Activated CD4-positive, alpha-beta memory T cell treated with anti-CD3 and anti-CD28 coated beads, Interleukin-2, amount 10 ng/mL, durations not matched to agents 7 days and 5 days (primary cell): Measurements from ENCODE around the gene BLNK. TPM values are rescaled to one million over a fixed set of nuclear protein-coding genes. Genes with fewer than 3 reads are reported as not detected.
"Not testable (repeated sequence)": the region's sequence is repeated elsewhere in the genome, so short reads cannot be mapped to it uniquely, and the experiment has no call there.

Experiments
- CTCF ChIA-PET: fragments of 350-600 bp; sonication (Branson Sonifier 250); formaldehyde crosslinking; loops from one replicate; lab custom pipeline; 2021; ENCODE audit warnings: antibody characterized with exemption, inconsistent platforms; lab: Charles Lee
- POLR2A ChIA-PET: fragments of 350-600 bp; sonication (Branson Sonifier 250); formaldehyde crosslinking; loops from one replicate; lab custom pipeline; 2021; ENCODE audit warnings: antibody characterized with exemption; lab: Charles Lee
- DNase-seq: peaks from one replicate; pipeline ENCODE4 v3.0.0-alpha.2; 2020
- H3K27ac Mint-ChIP-seq: one replicate; pipeline ENCODE4 v1.8.0; 2021; ENCODE audit warnings: mild to moderate bottlenecking, mixed read lengths
- H3K27me3 Mint-ChIP-seq: one replicate; pipeline ENCODE4 v1.8.0; 2021; ENCODE audit warnings: mixed read lengths
- H3K36me3 Mint-ChIP-seq: one replicate; pipeline ENCODE4 v1.8.0; 2021; ENCODE audit warnings: low read depth, mixed read lengths
- H3K4me1 Mint-ChIP-seq: one replicate; pipeline ENCODE4 v1.8.0; 2021; ENCODE audit warnings: mixed read lengths
- H3K4me3 Mint-ChIP-seq: one replicate; pipeline ENCODE4 v1.8.0; 2021; ENCODE audit warnings: mild to moderate bottlenecking, mixed read lengths
- H3K9me3 Mint-ChIP-seq: one replicate; pipeline ENCODE4 v1.8.0; 2021; ENCODE audit warnings: mixed read lengths
- total RNA-seq, 2 experiments: library from RNA; stranded (reverse); gene quantifications; one replicate each; pipeline ENCODE4 v1.2.3, GENCODE V29; 2021

The BLNK gene
- total RNA-seq = not detected

DNA sequence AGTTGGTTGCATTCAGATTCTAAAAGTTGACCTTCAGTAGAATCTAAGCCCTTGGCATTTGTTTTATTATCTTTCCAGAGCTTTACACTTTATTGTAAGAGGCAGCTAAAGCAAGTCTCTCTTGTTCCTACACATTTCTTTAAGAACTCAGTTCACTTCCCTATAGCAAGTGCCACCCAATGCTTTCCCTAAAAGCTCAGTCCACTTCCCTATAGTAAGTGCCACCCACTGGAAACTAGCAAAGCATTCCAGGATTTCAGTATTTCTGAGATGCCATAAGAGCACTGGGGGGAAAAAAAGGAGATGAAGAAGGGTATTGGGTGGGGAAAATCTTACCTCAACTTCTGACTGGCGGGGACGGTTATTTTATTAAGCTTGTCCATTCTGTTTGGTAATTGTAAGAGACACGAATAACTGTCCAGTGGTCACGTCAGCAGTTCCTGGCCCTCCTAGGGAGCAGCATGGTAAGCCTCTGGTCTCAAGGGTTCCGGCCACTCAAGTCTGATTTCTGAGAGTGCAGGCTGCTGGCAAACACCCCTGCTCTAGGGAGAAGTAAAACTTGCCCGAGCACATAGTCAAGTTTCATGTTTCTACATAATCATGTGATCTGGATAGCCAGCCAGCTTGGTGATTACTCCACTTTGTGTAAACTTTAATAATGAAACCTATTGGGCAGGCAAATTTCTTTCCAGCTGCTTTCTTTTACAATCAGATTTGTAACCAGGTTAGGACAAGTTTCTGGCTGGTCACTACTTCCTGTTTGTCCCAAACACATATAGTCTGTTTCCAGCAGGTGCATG, at the start of gene BLNK:
Gene BLNK (minus strand): TSS at position 554 of the 800 bp plus-strand sequence. CDS start 171 bp downstream, at position 383.
- H3K36me3 Mint-ChIP-seq = no peaks in the 10 kb centered on the region
- no peaks in the 10 kb centered on the region for H3K4me1 Mint-ChIP-seq
- ChIA-PET CTCF (interaction anchor here (0.9 kb wide), 1 partner anchor 42 kb away, joined by 4 read pairs; no protein-coding TSS in a partner anchor), POLR2A (no interaction called here)
- DNase-seq = no peak
- no peak within 1 kb of the TSS for H3K4me3 Mint-ChIP-seq
- no peak within 1 kb of the TSS for H3K27ac Mint-ChIP-seq
- H3K9me3 Mint-ChIP-seq = no peaks in the 10 kb centered on the region
- peaks cover 24% of the 10 kb centered on the region for H3K27me3 Mint-ChIP-seq

GRCh38 chr10:96319754-96320474, 48.5 kb upstream of the BLNK start:
- H3K27me3 Mint-ChIP-seq = peaks cover 35% of the 10 kb centered on the region
- no peak for DNase-seq
- no peak overlapping the region for H3K27ac Mint-ChIP-seq
- no peaks in the 10 kb centered on the region for H3K36me3 Mint-ChIP-seq
- no peaks in the 10 kb centered on the region for H3K9me3 Mint-ChIP-seq
- H3K4me3 Mint-ChIP-seq = no peak overlapping the region
- H3K4me1 Mint-ChIP-seq = no peaks in the 10 kb centered on the region
- ChIA-PET CTCF (interaction anchor here (1.5 kb wide), 1 partner anchor 15 kb away, joined by 3 read pairs; no protein-coding TSS in a partner anchor), POLR2A (no interaction called here)

DNA sequence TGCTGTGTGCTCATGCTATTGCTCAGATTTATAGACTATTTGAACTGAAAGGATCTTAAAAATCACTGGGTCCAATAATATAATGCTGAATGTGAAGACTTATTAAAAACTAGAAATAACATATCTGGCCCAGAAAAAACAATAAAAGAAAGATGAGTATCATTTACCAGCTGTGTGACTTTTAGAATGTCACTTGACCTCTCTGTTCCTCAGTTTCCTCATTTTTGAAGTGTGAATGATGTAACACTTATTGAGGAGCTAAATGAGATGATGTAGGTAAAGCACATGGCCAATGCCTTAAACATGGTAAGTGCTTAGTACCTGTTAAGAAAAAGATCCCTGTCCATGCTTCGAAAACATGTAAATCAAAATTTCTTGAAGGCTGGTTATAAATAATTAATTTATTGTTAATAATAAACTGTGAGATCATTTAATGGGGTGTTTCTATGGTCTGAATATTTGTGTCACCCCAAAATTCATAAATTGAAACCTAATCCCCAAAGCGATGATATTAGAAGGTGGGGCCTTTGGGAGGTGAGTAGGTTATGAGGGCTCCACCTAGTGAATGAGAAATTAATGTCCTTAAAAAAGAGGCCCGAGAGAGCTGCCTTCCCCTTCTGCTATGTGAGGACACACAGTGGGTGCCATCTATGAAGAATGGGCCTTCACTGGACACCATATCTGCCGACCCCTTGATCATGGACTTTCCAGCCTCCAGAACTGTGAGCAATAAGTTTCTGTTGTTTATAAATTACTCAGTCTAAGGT, 45.9 kb upstream of the BLNK start:
- Mint-ChIP-seq H3K36me3 (no peaks in the 10 kb centered on the region), H3K27me3 (peaks cover 28% of the 10 kb centered on the region), H3K4me3 (no peak overlapping the region), H3K4me1 (no peaks in the 10 kb centered on the region), H3K27ac (no peak overlapping the region), H3K9me3 (no peaks in the 10 kb centered on the region)
- ChIA-PET CTCF (interaction anchor here (0.9 to 1.5 kb wide), 4 partner anchors 17 to 300 kb away, joined by 3 to 5 read pairs (median 4); no protein-coding TSS in a partner anchor), POLR2A (no interaction called here)
- no peak for DNase-seq

GRCh38 chr10:96313344-96313743, 42.0 kb upstream of the BLNK start:
- ChIA-PET POLR2A (no interaction called here), CTCF (interaction anchor here (0.9 to 1.0 kb wide), 2 partner anchors 84 to 297 kb away, joined by 3 read pairs; no protein-coding TSS in a partner anchor)
- H3K27ac Mint-ChIP-seq = no peak overlapping the region
- peaks cover 34% of the 10 kb centered on the region for H3K27me3 Mint-ChIP-seq
- H3K4me1 Mint-ChIP-seq = no peaks in the 10 kb centered on the region
- H3K4me3 Mint-ChIP-seq = no peak overlapping the region
- no peaks in the 10 kb centered on the region for H3K9me3 Mint-ChIP-seq
- DNase-seq = no peak
- no peaks in the 10 kb centered on the region for H3K36me3 Mint-ChIP-seq

DNA sequence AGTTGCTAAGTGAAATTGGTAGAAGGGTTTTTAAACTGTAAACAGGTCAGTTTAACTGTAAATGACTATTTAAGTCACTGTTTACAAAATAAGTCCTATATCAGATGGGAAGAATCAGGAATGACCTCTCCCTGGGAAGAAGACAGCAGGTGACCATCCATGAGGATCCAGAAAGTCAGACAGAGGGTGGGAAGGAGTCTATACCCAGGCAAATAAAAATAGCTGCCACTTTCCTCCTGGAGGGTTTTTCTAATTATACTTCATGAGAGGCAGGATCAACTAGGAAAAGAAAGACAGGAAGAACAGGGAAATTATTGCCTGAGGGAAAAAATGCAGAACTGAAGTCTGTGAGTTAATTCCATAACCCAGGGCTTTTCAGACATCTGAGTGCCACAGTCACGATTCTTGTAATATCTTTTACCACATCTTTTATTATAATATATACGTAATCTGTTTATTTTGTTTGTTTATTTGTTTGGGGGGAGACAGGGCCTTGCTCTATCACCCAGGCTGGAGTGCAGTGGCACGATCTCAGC, 39.9 kb upstream of the BLNK start:
- H3K36me3 Mint-ChIP-seq = no peaks in the 10 kb centered on the region
- no peaks in the 10 kb centered on the region for H3K9me3 Mint-ChIP-seq
- H3K4me1 Mint-ChIP-seq = no peaks in the 10 kb centered on the region
- no peak for DNase-seq
- CTCF ChIA-PET = no interaction called here
- H3K27me3 Mint-ChIP-seq = peaks cover 36% of the 10 kb centered on the region
- no peak overlapping the region for H3K27ac Mint-ChIP-seq
- H3K4me3 Mint-ChIP-seq = no peak overlapping the region
- POLR2A ChIA-PET = no interaction called here

DNA sequence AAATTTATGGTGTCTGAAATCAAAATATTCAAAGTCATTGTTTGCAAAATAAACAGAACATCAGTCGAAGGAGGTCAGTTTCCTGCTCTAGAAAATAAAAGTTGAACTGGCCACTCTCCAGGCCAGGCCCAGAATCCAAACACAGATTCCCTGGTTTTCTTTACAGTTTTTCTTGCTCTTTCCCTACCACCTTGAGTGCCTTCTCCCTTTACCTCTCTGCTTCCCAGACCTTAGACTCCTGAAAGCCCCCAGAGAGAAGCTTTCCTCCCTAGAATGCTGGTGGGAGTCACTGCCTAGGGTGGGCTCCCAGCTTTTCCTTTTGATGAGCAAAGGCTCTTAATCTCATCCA, 38.9 kb upstream of the BLNK start:
- Mint-ChIP-seq H3K4me3 (no peak overlapping the region), H3K27me3 (peaks cover 38% of the 10 kb centered on the region)
- POLR2A ChIA-PET = no interaction called here

DNA sequence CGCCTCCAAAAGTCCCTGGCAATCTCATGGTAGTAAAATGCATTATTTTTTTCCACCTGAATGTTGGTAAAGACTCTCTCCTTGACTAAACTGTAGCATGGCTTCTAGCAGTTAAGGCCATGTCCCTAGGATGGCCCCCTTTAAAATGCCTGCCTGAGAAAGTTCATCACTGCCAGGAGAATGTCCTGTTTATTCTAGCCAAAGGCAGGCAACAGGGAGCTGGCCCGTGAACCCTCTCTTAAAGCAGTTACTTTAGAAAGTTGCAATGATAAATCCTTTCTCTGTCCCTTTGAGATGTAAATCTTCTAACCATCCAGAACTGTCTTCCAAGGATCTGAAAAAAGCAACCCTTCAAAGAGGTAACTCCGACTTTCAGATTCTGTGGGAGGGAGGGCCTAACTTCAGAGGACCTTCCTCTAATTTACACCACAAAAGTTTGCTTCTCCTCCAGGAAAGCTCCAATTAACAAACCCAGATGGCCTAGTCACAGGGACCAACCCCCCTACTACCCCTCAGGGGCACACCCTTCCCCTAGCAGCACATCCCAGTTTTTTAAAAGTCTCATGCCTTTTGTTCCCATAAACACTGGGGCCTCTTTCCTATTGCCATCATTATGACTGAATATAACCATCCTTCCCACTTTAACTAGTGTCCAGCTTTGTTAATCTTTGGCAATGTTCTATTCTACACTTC, 38.4 kb upstream of the BLNK start:
- peaks cover 42% of the 10 kb centered on the region for H3K27me3 Mint-ChIP-seq
- no peak overlapping the region for H3K4me3 Mint-ChIP-seq
- POLR2A ChIA-PET = no interaction called here
- DNase-seq = no peak
- no peaks in the 10 kb centered on the region for H3K4me1 Mint-ChIP-seq
- no peak overlapping the region for H3K27ac Mint-ChIP-seq
- CTCF ChIA-PET = interaction anchor here (1.2 kb wide), 1 partner anchor 293 kb away, joined by 3 read pairs; no protein-coding TSS in a partner anchor
- no peaks in the 10 kb centered on the region for H3K9me3 Mint-ChIP-seq
- H3K36me3 Mint-ChIP-seq = no peaks in the 10 kb centered on the region

More for the DNA sequence above, 38.9 kb upstream of the BLNK start:
- no peaks in the 10 kb centered on the region for H3K9me3 Mint-ChIP-seq
- CTCF ChIA-PET = interaction anchor here (1.2 kb wide), 1 partner anchor 293 kb away, joined by 3 read pairs; no protein-coding TSS in a partner anchor
- H3K27ac Mint-ChIP-seq = no peak overlapping the region
- no peaks in the 10 kb centered on the region for H3K36me3 Mint-ChIP-seq
- H3K4me1 Mint-ChIP-seq = no peaks in the 10 kb centered on the region
- DNase-seq = no peak

DNA sequence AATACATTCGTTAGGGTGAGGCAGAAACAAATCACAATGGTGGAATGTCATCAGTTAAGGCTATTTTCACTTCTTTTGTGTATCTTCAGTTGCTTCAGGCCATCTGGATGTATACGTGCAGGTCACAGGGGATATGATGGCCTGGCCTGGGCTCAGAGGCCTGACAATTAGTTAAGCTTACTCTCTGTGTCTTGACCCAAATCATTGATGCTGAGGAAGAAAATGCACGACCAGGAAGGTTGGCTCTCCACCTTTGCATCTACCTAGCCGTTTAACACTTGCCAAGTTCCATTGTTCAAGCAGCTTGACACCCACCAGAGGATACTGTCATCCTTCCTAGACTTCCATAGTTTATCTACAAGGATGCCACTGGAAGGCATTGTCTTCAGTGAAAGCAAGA, 37.5 kb upstream of the BLNK start:
- H3K36me3 Mint-ChIP-seq, H3K27ac Mint-ChIP-seq, H3K4me1 Mint-ChIP-seq, H3K9me3 Mint-ChIP-seq, H3K4me3 Mint-ChIP-seq, DNase-seq, CTCF ChIA-PET: not testable (repeated sequence)
- peaks cover 50% of the 10 kb centered on the region for H3K27me3 Mint-ChIP-seq
- POLR2A ChIA-PET = interaction anchor here (1.1 kb wide), 1 partner anchor 74 kb away, joined by 3 read pairs; no protein-coding TSS in a partner anchor

- no peak for DNase-seq
- no peak overlapping the region for H3K4me3 Mint-ChIP-seq
- no peaks in the 10 kb centered on the region for H3K4me1 Mint-ChIP-seq
- no peaks in the 10 kb centered on the region for H3K36me3 Mint-ChIP-seq
- POLR2A ChIA-PET = no interaction called here
- H3K27ac Mint-ChIP-seq = no peak overlapping the region
- peaks cover 52% of the 10 kb centered on the region for H3K27me3 Mint-ChIP-seq
- CTCF ChIA-PET = no interaction called here
- no peaks in the 10 kb centered on the region for H3K9me3 Mint-ChIP-seq
Observed at GRCh38 chr10:96306516-96306915, 35.1 kb upstream of the BLNK start.

DNA sequence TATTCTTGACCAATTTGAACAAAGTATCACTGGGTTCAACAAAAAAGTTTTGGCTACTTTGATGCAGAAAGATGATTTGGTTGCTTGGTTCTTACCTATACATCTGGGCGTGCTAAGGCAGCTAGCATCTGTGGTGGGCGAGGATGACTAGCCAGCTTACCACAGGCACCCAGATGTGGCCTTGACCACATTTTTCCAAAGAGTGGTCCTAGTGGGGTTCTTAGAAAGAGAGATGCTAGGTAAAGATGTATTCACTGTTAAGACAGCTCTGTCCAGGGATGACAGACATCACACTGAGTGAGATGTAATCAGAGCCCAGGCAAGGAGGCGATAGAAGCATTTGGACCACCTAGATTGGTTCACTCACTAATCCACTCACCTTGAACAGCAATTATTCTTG, 33.6 kb upstream of the BLNK start:
- POLR2A ChIA-PET = no interaction called here
- no peaks in the 10 kb centered on the region for H3K9me3 Mint-ChIP-seq
- CTCF ChIA-PET = no interaction called here
- no peak overlapping the region for H3K27ac Mint-ChIP-seq
- H3K27me3 Mint-ChIP-seq = peaks cover 57% of the 10 kb centered on the region
- H3K4me3 Mint-ChIP-seq = no peak overlapping the region
- H3K36me3 Mint-ChIP-seq = no peaks in the 10 kb centered on the region
- DNase-seq = no peak
- no peaks in the 10 kb centered on the region for H3K4me1 Mint-ChIP-seq

- POLR2A ChIA-PET = no interaction called here
- Mint-ChIP-seq H3K27ac (no peak within 1 kb of the TSS), H3K9me3 (no peaks in the 10 kb centered on the region), H3K27me3 (peaks cover 56% of the 10 kb centered on the region), H3K4me3 (no peak within 1 kb of the TSS), H3K4me1 (peaks cover 6% of the 10 kb centered on the region), H3K36me3 (no peaks in the 10 kb centered on the region)
- no peak for DNase-seq
- CTCF ChIA-PET = no interaction called here
Observed at GRCh38 chr10:96304230-96304629, 32.9 kb upstream of the BLNK start, which contains the start of gene DNTT. DNTT (plus strand) TSS chr10:96304434; CDS start chr10:96304498, 64 bp downstream.

DNA sequence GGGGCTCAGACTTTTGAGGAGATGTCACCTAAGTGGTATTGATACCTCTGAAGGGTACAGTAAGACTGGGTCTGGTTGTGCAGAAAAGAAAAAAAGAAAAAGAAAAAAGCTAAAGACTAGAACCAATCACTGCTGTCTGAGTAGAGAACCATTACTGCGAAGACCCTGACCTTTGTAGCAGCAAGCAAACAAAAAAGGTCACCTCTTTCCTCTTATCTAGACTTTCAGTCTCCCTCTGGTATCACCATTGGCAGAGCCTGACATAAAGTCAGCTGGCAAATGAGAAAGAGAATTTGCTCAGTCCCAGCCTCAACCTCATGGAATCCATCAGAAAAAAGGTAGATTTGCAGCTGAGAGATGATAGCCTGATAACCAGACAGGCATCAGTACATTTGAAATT, 30.2 kb upstream of the BLNK start:
- no peak overlapping the region for H3K4me3 Mint-ChIP-seq
- H3K36me3 Mint-ChIP-seq = no peaks in the 10 kb centered on the region
- ChIA-PET CTCF (interaction anchor here (0.6 kb wide), 1 partner anchor 299 kb away, joined by 3 read pairs; no protein-coding TSS in a partner anchor), POLR2A (no interaction called here)
- DNase-seq = no peak
- peaks cover 6% of the 10 kb centered on the region for H3K4me1 Mint-ChIP-seq
- no peaks in the 10 kb centered on the region for H3K9me3 Mint-ChIP-seq
- H3K27ac Mint-ChIP-seq = no peak overlapping the region
- H3K27me3 Mint-ChIP-seq = peaks cover 63% of the 10 kb centered on the region
